Fibroblast of skin of scalp (primary cell): ENCODE measurements around the gene MXI1.
"Not testable (repeated sequence)": the region's sequence is repeated elsewhere in the genome, so short reads cannot be mapped to it uniquely, and the experiment has no call there.

Experiments
- DNase-seq: peaks from one replicate; pipeline ENCODE4 v3.0.0-alpha.2; 2013

MXI1 gene

GRCh38 chr10:110241841-110242240 is 34.4 kb downstream of the MXI1 start:
- no peak for DNase-seq

DNA sequence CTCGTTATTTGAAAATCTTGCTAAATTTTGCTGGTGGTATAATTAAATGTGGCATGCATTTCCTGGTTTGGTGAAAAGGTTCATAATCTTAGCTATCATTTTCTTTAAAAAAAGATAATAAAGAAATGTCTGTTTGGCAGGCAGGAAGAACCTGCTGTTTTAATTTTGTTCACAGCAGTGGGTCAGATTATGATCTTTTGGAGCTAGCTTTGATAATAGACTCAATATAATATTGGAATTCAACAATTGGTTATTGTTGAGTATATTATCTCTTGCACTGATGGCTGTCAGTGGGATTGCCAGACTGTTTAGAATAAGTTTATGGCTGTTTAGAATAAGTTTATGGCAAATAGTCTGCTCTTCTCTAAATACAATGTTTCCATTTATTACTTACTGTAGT is 35.1 kb downstream of the MXI1 start:
- no peak for DNase-seq

DNA sequence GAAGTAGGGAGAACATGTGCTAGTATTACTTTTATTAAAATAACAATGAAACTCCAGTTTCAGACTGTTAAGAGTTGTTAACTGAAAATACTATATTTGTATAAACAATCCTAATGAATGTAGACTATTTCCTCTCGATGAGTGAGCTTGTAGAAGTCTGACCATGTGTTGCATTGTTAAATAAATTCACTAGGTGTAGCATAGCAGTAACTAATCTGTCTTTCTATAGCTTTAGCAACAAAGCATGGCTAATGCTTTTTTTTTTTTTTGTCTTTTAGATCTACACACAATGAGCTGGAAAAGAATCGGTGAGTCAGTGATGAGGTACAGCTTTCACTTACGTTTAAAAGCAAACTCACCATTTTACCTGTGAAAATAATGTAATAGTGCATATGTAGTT is 37.1 kb downstream of the MXI1 start:
- no peak for DNase-seq

DNA sequence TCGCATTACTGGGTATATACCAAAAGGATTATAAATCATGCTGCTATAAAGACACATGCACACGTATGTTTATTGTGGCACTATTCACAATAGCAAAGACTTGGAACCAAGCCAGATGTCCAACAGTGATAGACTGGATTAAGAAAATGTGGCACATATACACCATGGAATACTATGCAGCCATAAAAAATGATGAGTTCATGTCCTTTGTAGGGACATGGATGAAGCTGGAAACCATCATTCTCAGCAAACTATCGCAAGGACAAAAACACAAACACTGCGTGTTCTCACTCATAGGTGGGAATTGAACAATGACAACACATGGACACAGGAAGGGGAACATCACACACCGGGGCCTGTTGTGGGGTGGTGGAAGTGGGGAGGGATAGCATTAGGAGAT is 40.4 kb downstream of the MXI1 start:
- not testable (repeated sequence) for DNase-seq

- not testable (repeated sequence) for DNase-seq
Measured at GRCh38 chr10:110249489-110249888, 42.1 kb downstream of the MXI1 start.

- not testable (repeated sequence) for DNase-seq
Measured at GRCh38 chr10:110251392-110251791, 44.0 kb downstream of the MXI1 start.

GRCh38 chr10:110252151-110252550 is 44.7 kb downstream of the MXI1 start:
- no peak for DNase-seq

DNA sequence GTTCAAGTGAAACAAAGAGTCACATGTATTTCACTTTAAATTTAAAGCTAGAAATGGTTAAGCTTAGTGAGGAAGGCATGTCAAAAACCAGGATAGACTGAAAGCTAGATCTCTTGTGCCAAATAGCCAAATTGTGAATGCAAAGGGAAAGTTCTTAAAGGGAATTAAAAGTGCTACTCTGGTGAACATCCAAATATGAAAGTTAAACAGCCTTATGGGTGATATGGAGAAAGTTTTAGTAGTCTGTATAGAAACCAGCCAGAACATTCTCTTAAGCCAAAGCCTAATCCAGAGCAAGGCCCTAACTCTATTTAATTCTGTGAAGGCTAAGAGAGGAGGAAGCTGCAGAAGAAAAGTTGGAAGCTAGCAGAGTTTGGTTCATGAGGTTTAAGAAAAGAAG is 47.1 kb downstream of the MXI1 start:
- DNase-seq, result no peak

- no peak for DNase-seq
Measured at GRCh38 chr10:110258542-110258941, 51.1 kb downstream of the MXI1 start.

DNA sequence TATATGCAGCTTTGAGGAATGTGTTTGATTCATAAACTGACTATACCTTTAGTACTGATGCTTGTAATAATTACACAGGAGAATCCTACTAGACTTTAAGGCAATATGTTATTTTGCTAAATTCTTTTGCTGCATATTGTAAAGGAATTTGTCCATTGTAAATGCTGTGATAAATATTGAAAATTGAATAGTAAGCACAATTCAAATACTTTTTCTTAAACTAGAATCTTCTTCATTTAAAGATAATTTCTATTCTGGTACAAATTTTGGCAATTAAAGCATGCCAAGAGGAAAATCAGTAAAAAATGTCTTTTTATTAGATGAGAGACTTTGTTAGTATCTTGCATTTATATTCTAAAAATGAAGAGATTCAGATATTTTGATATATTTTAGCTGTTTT is 51.9 kb downstream of the MXI1 start:
- DNase-seq, result no peak

GRCh38 chr10:110260746-110261477 is 53.5 kb downstream of the MXI1 start:
- peak; percentile 20 for DNase-seq

GRCh38 chr10:110263164-110263563 is 55.8 kb downstream of the MXI1 start:
- no peak for DNase-seq

DNA sequence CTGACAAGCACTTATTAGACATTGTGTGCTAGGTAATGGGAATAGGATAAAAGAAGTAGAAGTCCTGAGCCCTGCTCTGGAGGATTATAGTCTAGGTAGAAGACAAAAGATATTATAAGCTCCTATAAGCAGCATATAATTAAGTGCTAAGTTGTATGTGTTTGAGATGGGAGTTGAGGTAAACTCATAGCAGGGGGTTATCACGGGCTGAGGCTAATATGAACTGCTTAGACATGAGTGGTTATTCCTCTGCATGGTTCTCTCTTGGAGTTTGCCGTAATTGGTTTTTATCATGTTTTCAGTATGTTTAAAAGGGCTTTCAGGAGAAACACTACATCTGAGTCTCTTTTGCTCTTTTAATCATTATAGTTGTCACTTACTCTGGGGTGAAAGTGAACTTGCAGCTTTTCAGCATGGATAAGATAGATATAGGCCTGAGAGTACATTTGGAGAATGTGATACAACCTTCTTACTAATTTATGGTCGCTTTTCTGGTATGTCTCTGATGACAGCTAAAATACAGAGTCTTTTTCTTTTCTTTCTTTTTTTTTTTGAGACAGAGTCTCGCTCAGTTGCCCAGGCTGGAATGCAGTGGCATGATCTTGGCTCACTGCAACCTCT is 58.3 kb downstream of the MXI1 start:
- DNase-seq, result no peak

- DNase-seq, result no peak
Measured at GRCh38 chr10:110267276-110267675, 59.9 kb downstream of the MXI1 start.

GRCh38 chr10:110268442-110268841 is 61.0 kb downstream of the MXI1 start:
- no peak for DNase-seq

GRCh38 chr10:110268971-110269370 is 61.6 kb downstream of the MXI1 start:
- no peak for DNase-seq

GRCh38 chr10:110269374-110270318 is 62.2 kb downstream of the MXI1 start:
- DNase-seq, result peak; percentile 5

- not testable (repeated sequence) for DNase-seq
Measured at GRCh38 chr10:110272995-110273394, 65.6 kb downstream of the MXI1 start.

- peak; percentile 75 for DNase-seq
Measured at GRCh38 chr10:110273474-110273873, 66.1 kb downstream of the MXI1 start.

GRCh38 chr10:110274072-110274627 is 66.7 kb downstream of the MXI1 start:
- no peak for DNase-seq

GRCh38 chr10:110274647-110275046 is 67.2 kb downstream of the MXI1 start:
- DNase-seq, result no peak

DNA sequence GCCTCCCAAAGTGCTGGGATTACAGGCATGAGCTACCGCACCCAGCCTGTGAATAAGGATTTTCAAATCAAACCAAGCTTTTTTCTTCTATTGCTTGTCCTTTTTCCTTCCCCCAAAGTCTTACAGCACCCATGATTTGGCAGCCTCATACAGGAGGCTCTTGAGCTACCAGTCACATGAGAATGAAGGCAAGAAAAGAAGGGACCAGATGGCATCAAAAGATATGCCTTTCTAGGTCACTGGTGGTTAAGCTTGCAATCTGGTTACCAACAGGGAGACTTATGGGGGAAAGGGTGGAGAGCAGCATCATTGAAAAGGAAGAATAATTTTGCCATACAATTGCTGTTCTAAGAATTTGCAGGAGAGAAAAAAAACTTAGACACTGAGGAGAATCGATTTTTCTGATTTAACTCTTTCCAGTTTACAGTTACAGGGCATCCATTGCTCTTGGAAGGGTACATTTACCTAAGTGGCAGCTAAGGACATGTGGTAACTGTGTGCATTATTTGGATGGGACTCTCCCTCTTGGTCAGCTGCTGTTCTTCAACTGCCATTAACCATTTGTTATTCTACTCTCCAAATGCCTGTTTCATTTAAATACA is 67.8 kb downstream of the MXI1 start:
- no peak for DNase-seq

DNA sequence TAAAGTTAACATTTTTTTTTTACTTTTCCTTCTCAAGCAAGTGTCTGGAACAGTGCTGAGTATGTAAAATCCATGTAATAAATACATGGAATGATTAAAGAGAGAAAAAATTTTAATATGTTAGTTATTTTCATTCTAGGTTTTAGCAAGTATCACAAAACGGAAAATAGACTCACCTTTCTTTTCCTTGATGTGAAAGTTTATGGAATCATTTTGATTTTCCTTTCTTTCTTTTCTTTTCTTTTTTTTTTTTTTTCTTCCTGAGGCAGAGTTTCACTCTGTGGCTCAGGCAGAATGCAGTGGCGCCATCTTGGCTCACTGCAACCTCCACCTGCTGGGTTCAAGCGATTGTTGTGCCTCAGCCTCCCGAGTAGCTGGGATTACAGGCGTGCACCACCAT is 69.2 kb downstream of the MXI1 start:
- DNase-seq, result no peak
